GM23338 (cell line): Measurements from ENCODE around the gene SELENOO. TPM values are rescaled to one million over a fixed set of nuclear protein-coding genes. Genes with fewer than 3 reads are reported as not detected.

ENCODE experiments used
- ATAC-seq: fragments of 200-7000 bp; cut with Tn5 transposase; 3 replicates; pipeline ENCODE4 v1.9.1; 2020
- DNase-seq: peaks from one replicate; pipeline ENCODE4 v3.0.0-alpha.2; 2015; ENCODE audit warnings: low spot score
- H2AFZ ChIP-seq: fragments of 200-600 bp; sonication (generic); 2 replicates; pipeline ENCODE4 v1.8.0; 2016; ENCODE audit warnings: antibody characterized with exemption, mild to moderate bottlenecking, moderate library complexity
- H3F3A ChIP-seq: fragments of 200-600 bp; sonication (generic); replicated peaks from 2 replicates; pipeline ENCODE4 v1.8.0; 2017; ENCODE audit warnings: antibody characterized with exemption, mixed run types, low read depth
- H3K27ac ChIP-seq: fragments of 200-600 bp; sonication (generic); 2 replicates; pipeline ENCODE4 v1.6.1; 2016; ENCODE audit warnings: low read depth
- H3K27me3 ChIP-seq: fragments of 200-600 bp; sonication (generic); 2 replicates; pipeline ENCODE4 v1.8.0; 2016; ENCODE audit warnings: mild to moderate bottlenecking, mixed run types, moderate library complexity; ENCODE audit not compliant: insufficient read depth
- H3K36me3 ChIP-seq: fragments of 200-600 bp; sonication (generic); 2 replicates; pipeline ENCODE4 v1.8.0; 2016; ENCODE audit warnings: mild to moderate bottlenecking; ENCODE audit not compliant: insufficient read depth
- H3K4me1 ChIP-seq: fragments of 200-600 bp; sonication (generic); 2 replicates; pipeline ENCODE4 v1.8.0; 2016; ENCODE audit warnings: mild to moderate bottlenecking, moderate library complexity; ENCODE audit not compliant: insufficient read depth
- H3K4me2 ChIP-seq: fragments of 200-600 bp; sonication (generic); 2 replicates; pipeline ENCODE4 v1.7.1; 2017; ENCODE audit warnings: mixed run types
- H3K4me3 ChIP-seq: fragments of 200-600 bp; sonication (generic); 2 replicates; pipeline ENCODE4 v1.6.1; 2016; ENCODE audit warnings: mixed run types
- H3K79me2 ChIP-seq: fragments of 200-600 bp; sonication (generic); replicated peaks from 2 replicates; pipeline ENCODE4 v1.8.0; 2017; ENCODE audit warnings: mild to moderate bottlenecking; ENCODE audit not compliant: insufficient read depth
- H3K9me2 ChIP-seq: fragments of 200-600 bp; sonication (generic); 2 replicates; pipeline ENCODE4 v1.8.0; 2017; ENCODE audit not compliant: insufficient read depth
- H4K20me1 ChIP-seq: fragments of 200-600 bp; sonication (generic); replicated peaks from 2 replicates; pipeline ENCODE4 v1.8.0; 2017; ENCODE audit warnings: mild to moderate bottlenecking; ENCODE audit not compliant: insufficient read depth
- H3K27ac Mint-ChIP-seq: 2 replicates; pipeline ENCODE4 v1.8.0; 2020; ENCODE audit warnings: inconsistent platforms, mild to moderate bottlenecking, moderate library complexity, mixed read lengths
- H3K27me3 Mint-ChIP-seq: 3 replicates; pipeline ENCODE4 v1.8.0; 2022; ENCODE audit warnings: low read depth, mild to moderate bottlenecking, moderate library complexity, mixed read lengths, inconsistent platforms; ENCODE audit not compliant: insufficient read depth, poor library complexity
- H3K36me3 Mint-ChIP-seq: 3 replicates; pipeline ENCODE4 v1.8.0; 2021; ENCODE audit warnings: low read depth, mild to moderate bottlenecking, inconsistent platforms, moderate library complexity, mixed read lengths
- H3K4me1 Mint-ChIP-seq: 3 replicates; pipeline ENCODE4 v1.8.0; 2020; ENCODE audit warnings: mild to moderate bottlenecking, inconsistent platforms, mixed read lengths
- H3K4me3 Mint-ChIP-seq: 3 replicates; pipeline ENCODE4 v1.8.0; 2021; ENCODE audit warnings: moderate library complexity, mild to moderate bottlenecking, inconsistent platforms, mixed read lengths
- H3K9me3 Mint-ChIP-seq: 3 replicates; pipeline ENCODE4 v1.8.0; 2020; ENCODE audit warnings: moderate library complexity, mild to moderate bottlenecking, inconsistent platforms, mixed read lengths
- CREB1 ChIP-seq: fragments of 250-450 bp; sonication (Bioruptor Pico); IDR thresholded peaks from 2 replicates; pipeline ENCODE4 v1.5.0; 2020; ENCODE audit warnings: low read depth, mild to moderate bottlenecking, moderate library complexity
- EZH2 ChIP-seq: fragments of 200-600 bp; sonication (generic); IDR thresholded peaks from one replicate; pipeline ENCODE4 v1.8.0; 2017; ENCODE audit warnings: antibody characterized with exemption, mild to moderate bottlenecking, low read depth; ENCODE audit not compliant: unreplicated experiment
- JUNB ChIP-seq: IDR thresholded peaks from one replicate; pipeline ENCODE4 v1.6.1; 2016; ENCODE audit warnings: antibody characterized with exemption; ENCODE audit not compliant: unreplicated experiment
- NANOG ChIP-seq: IDR thresholded peaks from 2 replicates; pipeline ENCODE4 v1.6.1; 2016; ENCODE audit warnings: antibody characterized with exemption, borderline replicate concordance
- ZNF114 ChIP-seq: fragments of 250-450 bp; sonication (Bioruptor Pico); IDR thresholded peaks from 2 replicates; pipeline ENCODE4 v1.5.0; 2020; ENCODE audit warnings: mild to moderate bottlenecking, moderate library complexity
- ZNF331 ChIP-seq: fragments of 250-450 bp; sonication (Bioruptor Pico); IDR thresholded peaks from 2 replicates; pipeline ENCODE4 v1.5.0; 2020; ENCODE audit warnings: low read depth, mild to moderate bottlenecking, moderate library complexity
- polyA plus RNA-seq: library from polyadenylated mRNA; unstranded; fragments of >200 nt; fragmentation: Nextera tagmentation; extraction: Ambion mirVana; gene quantifications from 2 replicates; pipeline ENCODE4 v1.2.1, GENCODE V29; 2016
- total RNA-seq: library from RNA; depleted of rRNA; stranded (reverse); fragments of >200 nt; shearing (Covaris generic); gene quantifications from 2 replicates; pipeline ENCODE4 v1.2.3, GENCODE V29; 2014
- TF ChIP-seq, protein P1 (sequence below), 2 experiments: fragments of 200-600 bp in 1 of 2; sonication (generic) in 1 of 2; conservative IDR thresholded peaks; 2 replicates each; pipeline versions ENCODE4 v1.5.1 to v1.6.1; 2016 to 2017; ENCODE audit warnings: antibody characterized with exemption in 2 of 2, low read depth in 2 of 2, mild to moderate bottlenecking in 2 of 2, moderate library complexity in 1 of 2
- TF ChIP-seq, protein P2 (sequence below): IDR thresholded peaks from 2 replicates; pipeline ENCODE4 v1.6.1; 2016; ENCODE audit warnings: antibody characterized with exemption
- TF ChIP-seq, protein P3 (sequence below): fragments of 250-450 bp; sonication (Bioruptor Pico); IDR thresholded peaks from 2 replicates; pipeline ENCODE4 v1.5.0; 2020; ENCODE audit warnings: mild to moderate bottlenecking, moderate library complexity

SELENOO gene
- total and polyA plus RNA-seq, 2 experiments from 2014 or later = 6.8 to 21.3 TPM

DNA sequence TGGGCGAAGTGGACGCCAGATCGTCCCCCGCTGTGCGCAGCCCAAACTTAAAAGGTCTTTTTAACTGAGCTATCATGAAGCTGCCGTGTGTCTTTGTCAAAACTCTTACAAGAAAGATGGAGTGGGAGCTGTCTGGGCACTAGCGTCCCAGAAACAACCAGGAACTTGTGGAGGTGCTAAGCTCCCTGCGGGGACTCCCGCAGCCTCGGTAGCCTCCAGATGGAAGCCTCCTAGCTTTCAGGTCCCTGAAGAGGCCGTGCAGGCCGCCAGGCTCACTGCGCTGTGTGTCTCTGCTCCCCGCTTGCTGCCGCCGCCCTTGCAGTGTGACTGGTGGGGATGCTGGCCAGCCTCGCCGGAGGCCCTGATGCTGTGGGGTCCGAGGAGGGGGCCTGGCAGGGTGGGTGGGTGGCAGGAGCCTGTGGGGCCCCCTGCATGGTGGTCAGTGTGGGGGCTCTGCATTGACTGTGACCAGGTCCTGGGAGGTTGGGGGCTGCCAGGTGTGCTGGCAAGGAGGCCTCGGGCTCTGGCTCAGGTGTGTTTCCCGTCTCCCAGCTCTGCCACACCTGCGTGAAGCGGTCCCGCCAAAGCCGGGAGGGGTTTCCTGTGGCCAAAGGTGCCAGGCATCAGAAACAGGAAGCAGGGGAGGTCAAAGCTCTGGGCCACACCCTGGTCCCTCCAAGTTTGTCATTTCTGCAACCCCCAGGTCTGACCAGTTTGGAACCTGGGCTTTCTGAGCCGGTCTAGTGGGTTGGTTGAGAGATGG is 13.9 kb upstream of the SELENOO start:
- Histone ChIP-seq H2AFZ (no peak overlapping the region), H3K4me3 (peak overlapping the region; percentile 73), H4K20me1 (peaks cover 16% of the 10 kb centered on the region; the same call in 1 of the 2 replicates), H3K36me3 (no peaks in the 10 kb centered on the region), H3K27ac (no peak overlapping the region), H3F3A (0 out of 2 replicates have a peak, but pooled peaks cover 2% of the 10 kb centered on the region), H3K27me3 (0 out of 2 replicates have a peak, but pooled peaks cover 10% of the 10 kb centered on the region), H3K4me1 (peaks cover 17% of the 10 kb centered on the region), H3K4me2 (peak overlapping the region; percentile 89), H3K9me2 (no peaks in the 10 kb centered on the region), H3K79me2 (peaks cover 38% of the 10 kb centered on the region)
- TF ChIP-seq, protein P1, sequence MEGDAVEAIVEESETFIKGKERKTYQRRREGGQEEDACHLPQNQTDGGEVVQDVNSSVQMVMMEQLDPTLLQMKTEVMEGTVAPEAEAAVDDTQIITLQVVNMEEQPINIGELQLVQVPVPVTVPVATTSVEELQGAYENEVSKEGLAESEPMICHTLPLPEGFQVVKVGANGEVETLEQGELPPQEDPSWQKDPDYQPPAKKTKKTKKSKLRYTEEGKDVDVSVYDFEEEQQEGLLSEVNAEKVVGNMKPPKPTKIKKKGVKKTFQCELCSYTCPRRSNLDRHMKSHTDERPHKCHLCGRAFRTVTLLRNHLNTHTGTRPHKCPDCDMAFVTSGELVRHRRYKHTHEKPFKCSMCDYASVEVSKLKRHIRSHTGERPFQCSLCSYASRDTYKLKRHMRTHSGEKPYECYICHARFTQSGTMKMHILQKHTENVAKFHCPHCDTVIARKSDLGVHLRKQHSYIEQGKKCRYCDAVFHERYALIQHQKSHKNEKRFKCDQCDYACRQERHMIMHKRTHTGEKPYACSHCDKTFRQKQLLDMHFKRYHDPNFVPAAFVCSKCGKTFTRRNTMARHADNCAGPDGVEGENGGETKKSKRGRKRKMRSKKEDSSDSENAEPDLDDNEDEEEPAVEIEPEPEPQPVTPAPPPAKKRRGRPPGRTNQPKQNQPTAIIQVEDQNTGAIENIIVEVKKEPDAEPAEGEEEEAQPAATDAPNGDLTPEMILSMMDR (conservative IDR thresholded peaks at IDR 0.05; ENCODE audit: low read depth in 2 of 2) = no peak
- TF ChIP-seq CREB1 (CRISPR knock-in tag) (no peak), JUNB (no peak), EZH2 (no peak), ZNF114 (CRISPR knock-in tag) (no peak), ZNF331 (CRISPR knock-in tag) (no peak)
- TF ChIP-seq, protein P2, sequence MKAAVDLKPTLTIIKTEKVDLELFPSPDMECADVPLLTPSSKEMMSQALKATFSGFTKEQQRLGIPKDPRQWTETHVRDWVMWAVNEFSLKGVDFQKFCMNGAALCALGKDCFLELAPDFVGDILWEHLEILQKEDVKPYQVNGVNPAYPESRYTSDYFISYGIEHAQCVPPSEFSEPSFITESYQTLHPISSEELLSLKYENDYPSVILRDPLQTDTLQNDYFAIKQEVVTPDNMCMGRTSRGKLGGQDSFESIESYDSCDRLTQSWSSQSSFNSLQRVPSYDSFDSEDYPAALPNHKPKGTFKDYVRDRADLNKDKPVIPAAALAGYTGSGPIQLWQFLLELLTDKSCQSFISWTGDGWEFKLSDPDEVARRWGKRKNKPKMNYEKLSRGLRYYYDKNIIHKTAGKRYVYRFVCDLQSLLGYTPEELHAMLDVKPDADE = no peak
- no peak overlapping the region for H3K27ac Mint-ChIP-seq
- no peak for ATAC-seq
- H3K4me1 Mint-ChIP-seq = peaks cover 20% of the 10 kb centered on the region
- H3K4me3 Mint-ChIP-seq = peak overlapping the region; percentile 92
- H3K27me3 Mint-ChIP-seq = peaks cover 21% of the 10 kb centered on the region
- H3K36me3 Mint-ChIP-seq = peaks cover 4% of the 10 kb centered on the region; the same call in 1 of the 3 replicates
- H3K9me3 Mint-ChIP-seq = no peaks in the 10 kb centered on the region
- DNase-seq = peak; percentile 44

DNA sequence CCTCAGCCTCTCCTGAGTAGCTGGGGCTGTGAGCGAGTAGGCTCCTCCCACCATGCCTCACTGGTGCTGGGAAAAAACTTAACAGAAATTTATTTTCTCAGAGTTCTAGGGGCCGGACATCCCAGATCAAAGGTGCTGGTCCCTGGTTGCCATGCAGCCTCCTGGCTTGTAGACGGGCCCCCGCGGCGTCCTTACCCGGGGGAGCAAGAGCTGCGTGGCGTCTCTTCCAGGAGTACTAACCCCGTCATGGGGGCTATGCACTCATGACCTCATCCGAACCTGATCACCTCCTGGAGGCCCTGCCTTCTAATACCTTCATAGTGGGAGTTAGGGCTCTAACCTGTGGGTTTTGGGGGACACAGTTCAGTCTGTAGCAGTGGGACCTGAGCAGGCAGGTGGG is 12.5 kb upstream of the SELENOO start:
- H4K20me1 ChIP-seq = peaks cover 16% of the 10 kb centered on the region; the same call in 1 of the 2 replicates
- DNase-seq (no peak), ATAC-seq (no peak)
- H3K4me3 ChIP-seq = no peak overlapping the region
- Mint-ChIP-seq H3K4me1 (peaks cover 20% of the 10 kb centered on the region), H3K9me3 (no peaks in the 10 kb centered on the region), H3K27ac (no peak overlapping the region), H3K36me3 (peaks cover 4% of the 10 kb centered on the region; the same call in 1 of the 3 replicates), H3K4me3 (no peak overlapping the region), H3K27me3 (peaks cover 15% of the 10 kb centered on the region)
- 0 out of 2 replicates have a peak, but pooled peaks cover 10% of the 10 kb centered on the region for H3K27me3 ChIP-seq
- no peak overlapping the region for H3K27ac ChIP-seq
- H3K36me3 ChIP-seq = no peaks in the 10 kb centered on the region
- peaks cover 17% of the 10 kb centered on the region for H3K4me1 ChIP-seq
- no peaks in the 10 kb centered on the region for H3K9me2 ChIP-seq
- no peak overlapping the region for H3K4me2 ChIP-seq
- 0 out of 2 replicates have a peak, but pooled peaks cover 2% of the 10 kb centered on the region for H3F3A ChIP-seq
- no peak overlapping the region for H2AFZ ChIP-seq
- H3K79me2 ChIP-seq = peaks cover 44% of the 10 kb centered on the region
- TF ChIP-seq ZNF331 (CRISPR knock-in tag) = no peak
- no peak for TF ChIP-seq EZH2
- TF ChIP-seq, protein P3, sequence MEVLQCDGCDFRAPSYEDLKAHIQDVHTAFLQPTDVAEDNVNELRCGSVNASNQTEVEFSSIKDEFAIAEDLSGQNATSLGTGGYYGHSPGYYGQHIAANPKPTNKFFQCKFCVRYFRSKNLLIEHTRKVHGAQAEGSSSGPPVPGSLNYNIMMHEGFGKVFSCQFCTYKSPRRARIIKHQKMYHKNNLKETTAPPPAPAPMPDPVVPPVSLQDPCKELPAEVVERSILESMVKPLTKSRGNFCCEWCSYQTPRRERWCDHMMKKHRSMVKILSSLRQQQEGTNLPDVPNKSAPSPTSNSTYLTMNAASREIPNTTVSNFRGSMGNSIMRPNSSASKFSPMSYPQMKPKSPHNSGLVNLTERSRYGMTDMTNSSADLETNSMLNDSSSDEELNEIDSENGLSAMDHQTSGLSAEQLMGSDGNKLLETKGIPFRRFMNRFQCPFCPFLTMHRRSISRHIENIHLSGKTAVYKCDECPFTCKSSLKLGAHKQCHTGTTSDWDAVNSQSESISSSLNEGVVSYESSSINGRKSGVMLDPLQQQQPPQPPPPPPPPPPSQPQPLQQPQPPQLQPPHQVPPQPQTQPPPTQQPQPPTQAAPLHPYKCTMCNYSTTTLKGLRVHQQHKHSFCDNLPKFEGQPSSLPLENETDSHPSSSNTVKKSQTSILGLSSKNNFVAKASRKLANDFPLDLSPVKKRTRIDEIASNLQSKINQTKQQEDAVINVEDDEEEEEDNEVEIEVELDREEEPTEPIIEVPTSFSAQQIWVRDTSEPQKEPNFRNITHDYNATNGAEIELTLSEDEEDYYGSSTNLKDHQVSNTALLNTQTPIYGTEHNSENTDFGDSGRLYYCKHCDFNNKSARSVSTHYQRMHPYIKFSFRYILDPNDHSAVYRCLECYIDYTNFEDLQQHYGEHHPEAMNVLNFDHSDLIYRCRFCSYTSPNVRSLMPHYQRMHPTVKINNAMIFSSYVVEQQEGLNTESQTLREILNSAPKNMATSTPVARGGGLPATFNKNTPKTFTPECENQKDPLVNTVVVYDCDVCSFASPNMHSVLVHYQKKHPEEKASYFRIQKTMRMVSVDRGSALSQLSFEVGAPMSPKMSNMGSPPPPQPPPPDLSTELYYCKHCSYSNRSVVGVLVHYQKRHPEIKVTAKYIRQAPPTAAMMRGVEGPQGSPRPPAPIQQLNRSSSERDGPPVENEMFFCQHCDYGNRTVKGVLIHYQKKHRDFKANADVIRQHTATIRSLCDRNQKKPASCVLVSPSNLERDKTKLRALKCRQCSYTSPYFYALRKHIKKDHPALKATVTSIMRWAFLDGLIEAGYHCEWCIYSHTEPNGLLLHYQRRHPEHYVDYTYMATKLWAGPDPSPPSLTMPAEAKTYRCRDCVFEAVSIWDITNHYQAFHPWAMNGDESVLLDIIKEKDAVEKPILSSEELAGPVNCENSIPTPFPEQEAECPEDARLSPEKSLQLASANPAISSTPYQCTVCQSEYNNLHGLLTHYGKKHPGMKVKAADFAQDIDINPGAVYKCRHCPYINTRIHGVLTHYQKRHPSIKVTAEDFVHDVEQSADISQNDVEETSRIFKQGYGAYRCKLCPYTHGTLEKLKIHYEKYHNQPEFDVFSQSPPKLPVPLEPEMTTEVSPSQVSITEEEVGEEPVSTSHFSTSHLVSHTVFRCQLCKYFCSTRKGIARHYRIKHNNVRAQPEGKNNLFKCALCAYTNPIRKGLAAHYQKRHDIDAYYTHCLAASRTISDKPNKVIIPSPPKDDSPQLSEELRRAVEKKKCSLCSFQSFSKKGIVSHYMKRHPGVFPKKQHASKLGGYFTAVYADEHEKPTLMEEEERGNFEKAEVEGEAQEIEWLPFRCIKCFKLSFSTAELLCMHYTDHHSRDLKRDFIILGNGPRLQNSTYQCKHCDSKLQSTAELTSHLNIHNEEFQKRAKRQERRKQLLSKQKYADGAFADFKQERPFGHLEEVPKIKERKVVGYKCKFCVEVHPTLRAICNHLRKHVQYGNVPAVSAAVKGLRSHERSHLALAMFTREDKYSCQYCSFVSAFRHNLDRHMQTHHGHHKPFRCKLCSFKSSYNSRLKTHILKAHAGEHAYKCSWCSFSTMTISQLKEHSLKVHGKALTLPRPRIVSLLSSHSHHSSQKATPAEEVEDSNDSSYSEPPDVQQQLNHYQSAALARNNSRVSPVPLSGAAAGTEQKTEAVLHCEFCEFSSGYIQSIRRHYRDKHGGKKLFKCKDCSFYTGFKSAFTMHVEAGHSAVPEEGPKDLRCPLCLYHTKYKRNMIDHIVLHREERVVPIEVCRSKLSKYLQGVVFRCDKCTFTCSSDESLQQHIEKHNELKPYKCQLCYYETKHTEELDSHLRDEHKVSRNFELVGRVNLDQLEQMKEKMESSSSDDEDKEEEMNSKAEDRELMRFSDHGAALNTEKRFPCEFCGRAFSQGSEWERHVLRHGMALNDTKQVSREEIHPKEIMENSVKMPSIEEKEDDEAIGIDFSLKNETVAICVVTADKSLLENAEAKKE (CRISPR knock-in tag) = no peak
- TF ChIP-seq NANOG = no peak
- TF ChIP-seq, protein P2 = no peak
- TF ChIP-seq CREB1 (CRISPR knock-in tag) = no peak
- no peak for TF ChIP-seq ZNF114 (CRISPR knock-in tag)
